ENCODE measurements around the gene TEX2.
A peak's percentile ranks its signal among the peaks of the same experiment; 100 is the strongest.
"Not testable (repeated sequence)": the region's sequence is repeated elsewhere in the genome, so short reads cannot be mapped to it uniquely, and the experiment has no call there.

TEX2 gene

DNA sequence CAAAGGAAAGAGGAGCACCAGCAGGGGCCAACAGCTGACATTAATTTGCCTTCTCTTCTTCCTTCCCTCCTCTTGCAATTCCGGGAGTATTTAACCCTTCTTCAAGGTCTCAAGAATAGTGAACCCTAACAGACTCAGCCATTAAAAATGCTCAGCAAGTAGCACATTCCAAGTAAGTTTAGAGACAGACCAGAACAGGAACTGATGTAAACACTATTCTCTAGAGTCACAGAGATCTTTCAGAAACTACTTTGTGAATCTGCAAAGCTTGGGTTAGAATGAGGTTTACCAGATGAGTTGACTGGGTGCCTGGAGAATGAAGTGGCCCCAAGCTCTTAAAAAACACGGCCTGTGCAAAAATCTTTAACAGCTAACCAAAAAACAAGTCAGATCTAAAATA is 50.9 kb downstream of the TEX2 start:
- no peak for DNase-seq

DNA sequence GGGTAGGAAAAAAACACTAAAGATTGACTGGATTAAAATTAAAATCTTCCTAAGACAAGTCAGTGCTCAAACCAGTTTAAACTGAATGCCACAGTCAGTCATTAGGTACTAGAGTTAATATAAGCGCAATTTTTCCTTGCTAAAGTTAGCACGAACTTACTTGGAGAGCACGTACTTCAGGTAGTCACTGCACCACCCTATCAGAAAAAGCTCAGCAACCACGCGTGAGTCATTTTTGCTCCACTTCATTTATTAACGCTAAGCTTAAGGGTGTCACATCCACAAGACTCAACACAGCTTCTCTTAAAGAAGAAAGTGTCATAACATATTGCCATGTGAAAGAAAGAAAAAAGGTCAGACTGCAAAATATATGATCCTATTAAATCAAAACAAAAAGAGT is 53.1 kb downstream of the TEX2 start:
- no peak for DNase-seq

DNA sequence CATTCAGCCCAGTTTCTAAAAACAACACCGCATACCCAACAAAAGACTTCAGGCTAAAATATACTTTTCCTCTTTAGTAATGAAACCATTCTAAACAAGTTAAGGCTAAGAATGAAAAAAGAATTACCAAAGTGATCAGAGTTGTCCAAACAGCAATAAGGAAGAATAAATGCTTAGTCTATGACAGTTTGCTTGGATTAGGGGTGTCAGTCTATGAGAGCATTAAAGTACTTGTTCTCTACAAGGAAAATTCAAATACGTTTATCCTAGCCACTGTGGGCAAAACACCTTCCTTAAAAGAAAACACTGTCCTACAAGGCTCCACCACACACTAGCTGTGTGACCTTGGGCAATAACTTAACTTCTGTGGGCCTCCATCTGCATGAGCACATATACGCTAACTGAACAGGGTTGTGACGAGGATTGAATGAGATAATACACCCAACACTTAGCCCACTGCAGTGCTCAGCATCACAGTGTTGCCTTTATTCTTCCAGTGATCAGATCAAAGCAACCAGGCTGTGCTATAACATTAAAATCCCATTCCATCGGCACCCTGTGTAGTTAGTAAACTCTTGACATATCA is 53.6 kb downstream of the TEX2 start:
- DNase-seq, result peak; percentile 23

DNA sequence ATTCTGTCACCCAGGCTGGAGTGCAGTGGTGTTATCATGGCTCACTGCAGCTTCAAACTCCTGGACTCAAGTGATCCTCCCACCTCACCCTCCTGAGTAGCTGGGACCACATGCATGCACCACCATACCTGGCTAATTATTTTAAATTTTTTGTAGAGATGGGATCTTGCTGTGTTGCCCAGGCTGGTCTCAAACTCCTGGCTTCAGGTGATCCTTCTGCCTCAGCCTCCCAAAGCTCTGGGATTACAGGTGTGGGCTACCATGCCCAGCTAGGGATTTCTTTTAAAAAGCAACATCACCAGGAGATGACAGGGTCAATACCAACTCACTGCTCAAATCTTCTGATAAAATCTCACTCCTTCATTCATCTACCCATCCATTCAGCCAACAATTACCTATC is 54.4 kb downstream of the TEX2 start:
- DNase-seq, result not testable (repeated sequence)

DNA sequence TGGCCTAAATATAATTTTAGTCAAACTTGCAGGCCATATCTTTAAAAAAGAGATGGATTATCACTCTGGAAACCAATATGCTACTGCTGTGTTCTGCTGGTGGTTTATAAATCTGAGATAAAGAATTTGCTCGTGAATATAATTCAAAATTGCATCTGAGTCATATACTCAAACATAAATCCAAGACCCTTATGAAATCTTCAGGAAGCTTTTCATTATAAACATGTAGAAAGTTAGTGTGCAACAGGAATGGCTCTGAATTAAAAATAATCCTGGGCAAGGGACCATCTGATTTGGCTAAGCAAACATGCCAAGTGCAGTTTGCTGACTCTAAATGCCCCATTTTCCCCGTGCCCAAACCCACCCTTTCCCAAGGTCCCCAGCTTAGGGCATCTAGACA is 57.3 kb downstream of the TEX2 start:
- DNase-seq, result no peak

DNA sequence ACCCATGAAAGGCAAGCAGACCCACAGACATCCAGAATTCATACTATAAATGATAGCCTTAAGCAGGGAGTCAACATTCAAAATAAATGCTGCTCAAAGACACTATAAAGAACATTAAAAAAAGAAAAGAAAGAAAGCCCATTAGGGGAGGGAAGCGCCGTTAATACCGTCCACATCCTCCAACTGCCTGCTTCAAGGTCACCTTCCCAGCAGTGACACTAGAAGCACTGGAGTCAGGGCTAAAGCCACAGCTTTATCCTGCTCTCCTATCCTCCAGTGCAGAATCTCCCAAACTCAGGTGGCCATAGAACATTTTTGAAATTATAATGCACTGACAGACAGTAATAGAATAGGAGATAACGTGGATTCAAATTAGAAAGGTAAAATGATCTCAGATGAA is 59.4 kb downstream of the TEX2 start:
- DNase-seq, result peak; percentile 28

DNA sequence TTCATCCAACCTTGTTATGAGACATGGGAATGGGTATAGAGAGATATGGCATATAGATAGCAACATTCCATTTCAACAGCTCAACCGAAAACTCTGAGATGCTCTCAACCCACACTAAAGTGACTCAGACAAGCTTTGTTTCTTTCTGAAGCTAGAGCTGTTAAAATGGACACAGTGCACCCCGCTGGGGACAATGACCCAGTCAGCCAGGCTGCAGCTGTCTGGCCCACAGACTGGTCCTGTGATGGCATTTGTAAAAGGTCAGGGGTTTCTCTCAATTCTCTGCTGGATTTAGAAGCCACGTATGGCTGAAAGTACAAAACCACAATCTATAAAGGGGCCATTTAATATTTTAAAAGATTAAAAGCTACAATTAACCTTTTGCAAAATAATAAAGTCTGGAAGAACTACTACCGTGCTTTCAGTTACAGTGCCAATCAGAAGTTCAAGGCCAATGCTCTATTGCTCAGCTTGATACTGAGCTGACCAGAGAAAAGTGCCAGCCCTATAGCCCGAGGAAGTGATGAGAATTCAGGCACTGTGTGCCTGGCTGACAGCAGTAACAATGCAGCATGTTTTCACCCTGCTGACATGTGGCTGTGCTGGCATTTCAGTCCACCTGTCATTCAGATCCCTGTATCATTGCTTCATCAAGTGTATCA is 60.2 kb downstream of the TEX2 start:
- no peak for DNase-seq

DNA sequence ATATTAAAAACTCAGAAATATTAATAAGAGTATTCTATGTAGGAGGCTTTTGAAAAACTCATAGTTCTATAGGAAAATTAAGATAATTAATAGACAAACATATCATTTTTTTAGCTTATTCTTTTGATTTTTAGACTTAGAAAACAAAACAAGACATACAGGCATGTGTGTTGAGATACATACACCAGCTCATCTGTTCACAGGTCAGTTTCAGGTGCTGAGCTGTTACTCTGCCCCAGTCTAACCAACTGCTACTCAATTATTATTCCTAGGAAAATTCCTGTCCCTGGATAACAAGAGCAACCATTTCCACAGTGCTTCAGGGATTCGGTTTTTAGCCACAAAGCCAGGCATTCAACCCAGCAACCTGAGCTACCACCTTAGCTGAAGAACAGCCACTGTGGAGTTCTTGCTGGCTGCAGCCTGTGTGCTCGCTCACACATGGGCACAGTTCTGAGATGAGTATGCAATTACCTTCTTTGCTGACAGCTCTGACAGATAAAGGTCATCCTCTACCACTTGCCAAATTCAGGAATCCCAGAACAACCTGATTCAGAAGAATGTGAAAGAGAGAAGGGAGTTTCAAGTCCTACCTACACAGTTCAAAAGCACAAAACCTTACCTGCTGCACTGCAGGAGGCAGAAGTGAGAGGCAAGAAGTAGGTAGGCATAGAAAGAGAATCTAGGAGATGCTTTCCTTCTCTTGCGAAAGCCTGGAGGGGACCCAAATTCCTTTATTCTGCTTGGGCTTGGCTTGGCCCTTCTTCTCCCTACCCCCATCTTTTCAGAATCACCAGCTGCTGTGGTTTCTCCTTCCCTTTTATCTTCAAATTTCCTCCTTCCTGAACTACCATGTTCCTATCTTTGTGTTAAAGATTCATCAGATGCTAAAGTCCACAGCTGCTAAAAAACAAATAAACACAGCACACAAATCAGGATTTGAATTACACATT is 62.7 kb downstream of the TEX2 start:
- no peak for DNase-seq

DNA sequence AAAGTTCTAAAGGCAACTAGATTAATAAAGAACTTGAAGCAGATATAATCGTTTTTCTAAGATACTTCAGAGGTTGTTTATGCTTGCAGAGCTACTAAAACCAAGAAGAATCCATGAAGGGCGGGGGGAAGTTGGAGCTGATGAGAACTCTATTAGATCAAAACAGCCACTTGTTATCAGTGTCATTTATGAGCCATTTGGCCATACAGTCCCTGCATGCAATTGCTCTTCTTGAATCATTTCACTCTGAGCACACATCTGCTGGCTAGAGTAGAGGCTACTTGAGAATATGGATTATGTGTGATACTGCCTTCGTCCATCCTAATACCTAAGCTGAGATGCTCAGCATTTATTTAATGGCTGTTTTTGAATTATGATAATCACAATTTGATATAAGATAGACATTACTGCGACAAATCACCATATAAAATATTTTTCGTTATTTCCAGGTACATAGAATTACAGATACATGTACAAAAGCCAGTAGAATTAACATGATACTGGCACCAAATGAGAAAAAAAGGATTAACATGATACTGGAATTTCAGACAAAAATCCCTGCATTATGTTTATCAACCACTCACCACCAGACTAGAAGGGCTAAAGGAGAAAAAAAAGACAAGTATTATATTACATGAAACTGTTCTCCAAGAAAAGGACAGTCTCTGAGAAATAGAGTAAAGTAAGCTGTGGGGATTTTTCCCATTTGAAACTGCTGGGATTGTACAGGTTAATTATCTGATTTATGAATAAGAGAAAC is 64.5 kb downstream of the TEX2 start:
- no peak for DNase-seq

DNA sequence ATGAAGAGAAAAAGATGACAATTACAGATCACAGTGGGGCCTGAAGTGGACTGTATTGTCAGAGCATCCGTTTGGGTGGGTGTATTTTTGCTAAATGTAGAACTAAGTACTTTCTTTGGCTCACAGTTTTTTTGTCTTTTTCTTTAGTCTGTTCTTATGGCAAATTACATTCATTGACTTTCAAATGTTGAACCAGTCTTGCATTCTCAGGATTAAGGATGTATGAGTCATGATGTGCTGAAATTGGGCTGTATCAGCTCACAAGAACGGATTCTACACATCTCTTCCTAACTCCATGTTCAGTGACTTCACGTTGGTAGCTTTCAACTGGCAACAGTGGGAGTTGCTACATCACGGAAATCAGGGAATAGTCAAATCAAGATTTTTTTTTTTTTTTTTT is 66.5 kb downstream of the TEX2 start:
- no peak for DNase-seq

DNA sequence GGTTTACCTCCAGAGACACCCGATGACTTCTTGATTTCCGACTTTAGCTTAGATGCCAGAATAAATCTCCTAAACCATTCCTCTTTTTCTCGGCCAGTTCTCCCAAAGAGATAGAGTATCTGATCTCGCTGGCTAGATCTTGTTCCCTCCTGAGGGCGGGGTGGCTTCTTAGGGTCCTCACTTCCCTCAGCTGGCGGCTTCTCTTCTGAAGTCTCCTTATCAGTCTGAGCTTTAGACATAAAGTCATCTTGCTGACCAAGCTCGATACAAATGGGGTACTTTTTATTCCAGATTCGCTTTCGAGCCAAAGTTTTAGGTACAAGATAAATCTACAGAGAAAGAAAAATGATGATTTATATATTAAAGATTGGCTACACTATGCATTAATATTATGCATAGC is 69.5 kb downstream of the TEX2 start:
- no peak for DNase-seq

DNA sequence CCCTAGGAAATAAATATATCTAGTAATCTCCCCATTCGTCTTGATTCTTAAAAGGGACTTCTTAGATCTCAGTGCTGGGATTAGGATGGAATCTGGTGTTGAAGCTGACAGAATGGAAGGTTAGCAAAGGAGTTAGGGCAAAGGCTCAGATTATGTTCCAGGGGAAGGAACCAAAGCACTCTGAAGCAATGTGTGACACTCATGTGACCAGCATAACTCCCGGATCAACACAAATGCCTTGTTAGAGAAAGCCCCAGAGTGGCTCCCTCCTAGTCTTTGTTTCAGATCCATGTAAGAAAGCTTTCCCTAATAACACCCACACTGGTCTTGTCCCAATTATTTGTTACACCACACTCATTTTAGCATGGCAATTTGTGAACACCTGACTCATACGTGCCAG is 70.5 kb downstream of the TEX2 start:
- DNase-seq, result no peak

DNA sequence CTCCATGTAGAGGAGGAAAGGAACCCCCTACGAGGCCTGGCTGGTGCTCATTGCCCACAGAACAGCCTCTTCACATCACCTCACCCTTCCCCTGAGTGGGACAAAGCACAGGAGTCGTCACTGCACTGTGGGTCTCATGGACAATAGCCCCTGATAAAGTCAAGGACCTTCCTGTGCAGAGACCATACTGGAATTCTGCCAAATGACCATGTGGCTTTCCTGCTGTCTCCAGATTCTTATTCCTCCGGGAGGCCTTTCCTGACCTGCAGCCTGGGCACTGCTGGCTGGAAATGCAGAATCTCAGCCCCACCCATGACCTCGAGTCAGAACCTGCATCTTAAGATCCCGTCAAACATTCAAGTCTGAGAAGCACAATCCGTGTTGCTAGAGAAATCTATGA is 72.6 kb downstream of the TEX2 start:
- peak; percentile 57 for DNase-seq

DNA sequence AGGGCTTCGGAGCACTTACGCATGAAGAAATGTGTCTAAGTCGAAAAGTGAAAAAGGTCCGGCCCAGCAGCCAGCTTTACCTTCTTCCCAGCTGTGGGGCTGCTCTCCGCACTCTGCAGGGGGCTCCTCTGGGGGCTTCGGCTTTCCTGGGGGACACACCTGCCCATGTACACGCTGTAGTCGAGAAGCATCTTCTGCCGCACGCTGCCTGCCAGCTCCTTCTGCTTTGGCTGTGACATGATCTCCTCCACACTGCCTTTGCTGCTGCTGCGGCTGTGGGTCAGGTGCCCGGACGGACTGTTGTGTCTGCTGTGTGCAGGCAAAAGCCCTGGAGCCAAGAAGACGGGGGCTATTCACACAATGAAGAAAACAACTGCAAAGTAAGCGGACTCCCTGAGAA is 75.0 kb downstream of the TEX2 start:
- peak; percentile 19 for DNase-seq

DNA sequence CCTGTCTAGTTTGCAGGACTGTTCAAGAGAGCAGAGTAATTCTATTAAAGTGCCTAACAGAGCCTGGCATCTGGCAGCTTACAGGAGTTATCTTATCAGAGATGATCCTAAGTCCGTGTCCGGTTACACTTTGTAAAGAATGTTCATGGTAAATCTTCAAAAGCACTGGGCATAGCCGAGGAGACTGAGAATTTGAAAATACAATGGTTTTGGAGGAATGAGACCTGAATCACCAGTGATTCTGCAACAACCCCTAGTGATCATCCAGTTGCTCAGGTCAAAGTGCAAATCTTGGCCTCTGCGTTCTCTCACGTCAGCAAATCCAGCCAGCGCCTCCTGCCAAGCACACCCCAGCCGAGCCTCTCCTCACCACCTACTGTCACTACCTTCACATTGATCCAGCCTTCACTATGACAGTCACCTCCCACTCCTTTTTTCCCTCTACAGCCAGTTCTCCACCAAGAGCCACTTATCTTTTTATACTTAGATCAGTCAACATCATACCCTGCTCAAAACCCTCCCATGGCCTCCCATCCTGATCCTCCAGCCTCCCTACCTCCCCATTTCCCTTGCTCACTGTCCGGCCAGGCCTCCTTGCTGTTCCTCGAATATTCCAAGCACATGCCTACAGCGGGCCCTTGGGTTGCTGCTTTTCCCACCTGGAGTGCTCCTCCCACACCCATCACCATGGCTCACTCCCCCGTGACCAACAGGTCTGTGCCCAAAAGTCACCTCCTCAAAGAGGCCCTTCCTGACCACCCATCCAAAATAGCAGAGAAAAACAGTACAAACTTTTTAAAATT is 75.8 kb downstream of the TEX2 start:
- peak; percentile 94 for DNase-seq

DNA sequence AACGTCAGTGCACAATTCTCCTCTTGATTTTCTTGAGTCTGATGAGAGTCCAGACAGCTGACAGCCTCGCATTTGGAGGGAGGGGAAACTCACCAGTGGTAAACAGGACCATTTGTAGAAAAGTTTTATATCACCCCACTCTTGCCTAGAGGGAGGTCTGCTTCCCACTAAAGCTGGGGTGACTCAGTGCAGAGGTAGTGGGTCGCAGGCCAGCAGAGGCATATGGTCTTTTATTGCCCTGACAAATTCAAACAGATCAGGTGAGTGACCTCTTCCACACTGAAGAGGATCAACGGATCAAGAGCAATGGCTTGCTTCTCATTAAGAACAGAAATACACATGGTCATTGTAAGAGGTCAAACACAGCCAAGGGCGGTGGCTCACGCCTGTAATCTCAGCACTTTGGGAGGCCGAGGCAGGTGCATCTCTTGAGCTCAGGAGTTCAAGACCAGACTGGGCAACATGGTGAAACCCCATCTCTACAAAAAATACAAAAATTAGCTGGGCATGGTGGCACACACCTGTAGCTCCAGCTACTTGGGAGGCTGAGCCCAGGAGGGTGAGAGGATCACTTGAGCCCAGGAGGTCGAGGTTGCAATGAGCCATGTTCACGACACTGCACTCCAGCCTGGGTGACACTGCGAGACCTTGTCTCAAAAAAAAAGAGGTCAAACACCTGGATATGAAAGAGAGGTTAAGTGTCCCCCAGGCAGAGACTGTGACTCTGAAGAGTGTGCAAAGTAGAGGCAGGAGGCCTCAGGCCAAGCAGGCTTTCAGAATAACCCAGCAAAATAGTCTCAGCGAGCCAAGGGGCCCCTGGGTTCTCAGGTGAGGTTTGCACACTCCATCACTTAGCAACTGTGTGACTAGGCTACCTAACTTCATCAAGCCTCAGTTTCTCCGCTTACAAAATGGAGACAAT is 76.6 kb downstream of the TEX2 start:
- peak; percentile 61 for DNase-seq

DNA sequence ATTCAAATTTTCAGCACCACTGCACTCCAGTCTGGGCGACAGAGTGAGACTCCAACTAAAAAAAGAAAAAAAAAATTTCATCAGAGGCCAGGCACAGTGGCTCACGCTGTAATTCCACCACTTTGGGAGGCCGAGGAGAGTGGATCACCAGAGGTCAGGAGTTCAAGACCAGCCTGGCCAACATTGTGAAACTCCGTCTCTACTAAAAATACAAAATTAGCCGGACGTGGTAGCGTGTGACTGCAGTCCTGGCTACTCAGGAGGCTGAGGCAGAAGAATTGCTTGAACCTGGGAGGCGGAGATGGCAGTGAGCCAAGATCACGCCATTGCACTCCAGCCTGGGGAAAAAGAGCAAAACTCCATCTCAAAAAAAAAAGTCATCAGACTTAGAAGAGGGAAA is 77.5 kb downstream of the TEX2 start:
- DNase-seq, result not testable (repeated sequence)

DNA sequence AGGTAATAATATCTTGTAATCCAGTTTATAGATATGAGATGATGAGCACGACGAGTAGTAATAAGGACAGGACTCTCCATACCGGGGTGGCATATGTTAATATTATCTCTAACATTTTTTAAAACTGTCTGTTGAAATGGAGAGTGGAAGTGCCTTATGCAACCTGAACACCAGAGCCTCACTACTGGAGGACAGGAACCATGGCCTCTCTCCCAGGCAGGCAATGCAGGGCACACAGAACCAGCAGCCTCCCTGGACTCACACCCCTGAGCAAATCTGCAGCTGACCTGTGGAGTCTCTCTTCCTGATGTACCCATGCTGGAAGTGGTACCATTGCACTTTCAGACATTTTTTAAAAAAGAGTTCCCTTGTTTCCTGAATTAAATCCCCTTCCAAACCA is 78.0 kb downstream of the TEX2 start:
- no peak for DNase-seq

DNA sequence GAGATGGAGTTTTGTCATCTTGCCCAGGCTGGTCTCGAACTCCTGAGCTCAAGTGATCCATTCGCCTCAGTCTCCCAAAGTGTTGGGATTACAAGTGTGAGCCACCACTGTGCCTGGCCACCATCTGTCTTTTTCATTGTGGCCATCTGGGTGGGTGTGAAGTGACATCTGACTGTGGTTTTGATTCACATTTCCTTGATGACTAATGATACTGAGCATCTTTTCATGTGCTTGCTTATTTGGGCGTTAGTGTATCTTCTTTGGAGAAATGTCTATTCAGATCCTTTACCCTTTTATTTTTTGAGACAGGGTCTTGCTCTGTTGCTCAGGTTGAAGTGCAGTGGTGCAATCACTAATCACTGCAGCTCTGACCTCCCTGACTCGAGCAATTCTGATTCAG is 79.2 kb downstream of the TEX2 start:
- no peak for DNase-seq

DNA sequence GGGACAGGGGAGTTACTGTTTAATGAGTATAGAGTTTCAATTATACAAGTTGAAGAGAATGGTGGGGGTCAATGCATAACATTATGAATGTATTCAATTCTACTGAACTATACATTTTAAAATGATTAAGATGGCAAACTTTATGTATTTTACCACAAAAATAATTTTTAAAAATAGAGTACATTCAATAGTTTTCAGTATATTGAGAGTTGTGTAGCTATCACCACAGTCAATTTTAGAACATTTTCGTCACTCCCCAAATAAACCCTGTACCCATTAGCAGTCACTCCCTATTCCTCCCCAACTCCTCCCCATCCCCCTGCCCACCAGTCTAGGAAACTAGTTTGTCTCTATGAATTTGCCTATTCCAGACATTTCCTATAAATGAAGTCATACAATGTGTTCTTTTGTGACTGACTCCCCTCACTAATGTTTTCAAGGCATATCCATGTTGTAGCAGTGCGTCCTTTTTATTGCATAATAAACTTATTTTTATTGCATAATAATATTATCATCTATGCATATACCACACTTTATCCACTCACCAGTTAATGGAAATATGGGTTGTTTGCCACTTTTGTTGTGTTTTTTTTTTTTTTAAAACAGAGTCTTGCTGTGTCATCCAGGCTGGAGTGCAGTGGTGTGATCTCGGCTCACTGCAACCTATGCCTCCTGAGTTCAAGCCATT is 80.6 kb downstream of the TEX2 start:
- DNase-seq, result no peak

Data from NCI-H82 (cell line).